ENCODE measurements around the gene ZNF138. TPM values are rescaled to one million over a fixed set of nuclear protein-coding genes. Genes with fewer than 3 reads are reported as not detected.

Gene ZNF138
- total RNA-seq, 5 donors from 2014 or later (not counting 1 experiment from before 2014, with no cell fraction given), result 9.3 to 13.4 (median 11.1) TPM

DNA sequence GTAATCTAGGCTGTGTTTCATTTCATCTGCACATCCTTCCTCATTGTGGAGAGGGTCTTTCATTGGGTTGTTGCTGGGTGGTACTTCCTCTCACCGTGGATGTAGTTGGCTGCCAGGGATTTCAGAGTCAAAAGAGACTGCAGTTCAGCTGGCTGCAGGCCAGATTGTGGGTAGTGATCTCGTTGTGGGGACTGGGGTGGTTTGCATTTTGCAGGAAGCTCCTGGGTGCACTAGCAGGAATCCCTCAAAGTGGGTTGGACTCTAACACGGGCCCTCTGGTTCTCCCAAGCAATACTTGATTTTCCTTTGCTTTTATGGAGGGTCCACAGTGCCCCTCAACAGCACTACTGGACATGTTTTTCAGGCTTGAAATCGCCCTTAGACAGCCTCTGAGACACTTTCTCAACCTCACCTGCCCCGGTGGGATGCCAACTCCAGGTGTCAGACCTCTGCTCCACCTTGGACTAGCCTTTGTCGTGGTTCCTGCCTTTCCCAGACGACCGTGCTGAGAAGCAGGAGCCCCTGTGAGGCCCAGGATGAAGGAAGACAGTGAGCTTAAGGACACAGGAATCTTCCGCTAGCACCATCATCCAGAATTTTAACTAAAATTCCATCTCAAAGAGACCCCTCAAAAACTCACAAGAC is 85.0 kb downstream of the ZNF138 start:
- H3K27me3 ChIP-seq (replicated peaks in 1 of 2; ENCODE audit: control insufficient read depth in 2 of 2, extremely low read depth in 1 of 2, insufficient read depth in 2 of 2, low read length in 1 of 2), result peaks cover 0 to 81% of the 10 kb centered on the region in 2 experiments
- ATAC-seq (replicated peaks in 1 of 4) (no peak), DNase-seq (peak in 1 of 35 experiments; percentile 1)
- no peak overlapping the region for H3K4me3 ChIP-seq (ENCODE audit: control insufficient read depth in 1 of 2, extremely low read depth in 1 of 2, low read length in 1 of 2)
- H3K9me3 Mint-ChIP-seq, result no peaks in the 10 kb centered on the region
- WGBS (ENCODE audit: insufficient coverage), result 57% methylated on average over 9 of the region's 9 CpGs
- no peaks in the 10 kb centered on the region for H3K9me3 ChIP-seq
- no peak overlapping the region for H3K27ac ChIP-seq (ENCODE audit: low read length)
- H3K36me3 Mint-ChIP-seq, result no peaks in the 10 kb centered on the region
- peak overlapping the region in 1 of 3 donors; percentile 46 for H3K4me3 Mint-ChIP-seq
- peaks cover 0 to 25% of the 10 kb centered on the region in 2 experiments for H3K4me1 ChIP-seq (ENCODE audit: control insufficient read depth in 1 of 2, extremely low read depth in 1 of 2, insufficient read depth in 2 of 2, low read length in 2 of 2)
- peaks cover 39 to 58% of the 10 kb centered on the region in 2 donors for H3K27me3 Mint-ChIP-seq
- peaks cover 14 to 19% (median 17%) of the 10 kb centered on the region in 3 donors for H3K4me1 Mint-ChIP-seq
- POLR2A ChIA-PET, result no interaction called here
- H3K36me3 ChIP-seq (ENCODE audit: control insufficient read depth in 2 of 2, extremely low read depth in 1 of 2, insufficient read depth in 1 of 2, low read length in 1 of 2), result no peaks in the 10 kb centered on the region
- no peak overlapping the region for H3K27ac Mint-ChIP-seq
- CTCF ChIA-PET, result no interaction called here

DNA sequence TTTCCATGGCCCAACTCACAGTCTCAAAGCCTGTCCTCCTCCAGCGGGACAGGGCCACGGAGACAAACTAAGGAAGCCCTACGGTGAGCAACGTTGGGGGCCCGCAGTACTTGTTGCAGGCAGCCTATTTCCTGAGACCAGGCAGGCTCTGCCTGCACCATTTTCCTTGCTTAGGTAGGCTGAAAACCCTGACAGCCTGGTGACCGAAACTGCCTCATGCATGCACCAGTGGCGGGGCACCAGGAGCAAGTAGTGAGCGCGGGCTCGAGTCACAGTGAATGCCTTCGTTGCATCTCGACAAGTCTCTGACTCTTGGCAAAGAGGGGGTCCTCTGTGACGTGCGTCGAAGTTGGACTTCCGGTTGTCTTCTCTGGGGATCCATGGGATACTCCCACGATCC is 85.6 kb downstream of the ZNF138 start:
- Histone ChIP-seq H3K36me3 (ENCODE audit: control insufficient read depth in 2 of 2, extremely low read depth in 1 of 2, insufficient read depth in 1 of 2, low read length in 1 of 2) (no peaks in the 10 kb centered on the region), H3K27me3 (replicated peaks in 1 of 2; ENCODE audit: control insufficient read depth in 2 of 2, extremely low read depth in 1 of 2, insufficient read depth in 2 of 2, low read length in 1 of 2) (peaks cover 0 to 81% of the 10 kb centered on the region in 2 experiments), H3K9me3 (no peaks in the 10 kb centered on the region), H3K4me3 (ENCODE audit: control insufficient read depth in 1 of 2, extremely low read depth in 1 of 2, low read length in 1 of 2) (no peak overlapping the region), H3K4me1 (ENCODE audit: control insufficient read depth in 1 of 2, extremely low read depth in 1 of 2, insufficient read depth in 2 of 2, low read length in 2 of 2) (peaks cover 0 to 25% of the 10 kb centered on the region in 2 experiments), H3K27ac (ENCODE audit: low read length) (no peak overlapping the region)
- ATAC-seq (replicated peaks in 1 of 4) (no peak), DNase-seq (peak in 1 of 35 experiments; percentile 2)
- Mint-ChIP-seq H3K9me3 (no peaks in the 10 kb centered on the region), H3K27me3 (peaks cover 42 to 64% of the 10 kb centered on the region in 2 donors), H3K36me3 (no peaks in the 10 kb centered on the region), H3K4me1 (peaks cover 14 to 19% (median 17%) of the 10 kb centered on the region in 3 donors), H3K27ac (no peak overlapping the region), H3K4me3 (no peak overlapping the region)
- WGBS (ENCODE audit: insufficient coverage), result 93% methylated on average over 17 of the region's 17 CpGs
- ChIA-PET POLR2A (no interaction called here), CTCF (no interaction called here)

DNA sequence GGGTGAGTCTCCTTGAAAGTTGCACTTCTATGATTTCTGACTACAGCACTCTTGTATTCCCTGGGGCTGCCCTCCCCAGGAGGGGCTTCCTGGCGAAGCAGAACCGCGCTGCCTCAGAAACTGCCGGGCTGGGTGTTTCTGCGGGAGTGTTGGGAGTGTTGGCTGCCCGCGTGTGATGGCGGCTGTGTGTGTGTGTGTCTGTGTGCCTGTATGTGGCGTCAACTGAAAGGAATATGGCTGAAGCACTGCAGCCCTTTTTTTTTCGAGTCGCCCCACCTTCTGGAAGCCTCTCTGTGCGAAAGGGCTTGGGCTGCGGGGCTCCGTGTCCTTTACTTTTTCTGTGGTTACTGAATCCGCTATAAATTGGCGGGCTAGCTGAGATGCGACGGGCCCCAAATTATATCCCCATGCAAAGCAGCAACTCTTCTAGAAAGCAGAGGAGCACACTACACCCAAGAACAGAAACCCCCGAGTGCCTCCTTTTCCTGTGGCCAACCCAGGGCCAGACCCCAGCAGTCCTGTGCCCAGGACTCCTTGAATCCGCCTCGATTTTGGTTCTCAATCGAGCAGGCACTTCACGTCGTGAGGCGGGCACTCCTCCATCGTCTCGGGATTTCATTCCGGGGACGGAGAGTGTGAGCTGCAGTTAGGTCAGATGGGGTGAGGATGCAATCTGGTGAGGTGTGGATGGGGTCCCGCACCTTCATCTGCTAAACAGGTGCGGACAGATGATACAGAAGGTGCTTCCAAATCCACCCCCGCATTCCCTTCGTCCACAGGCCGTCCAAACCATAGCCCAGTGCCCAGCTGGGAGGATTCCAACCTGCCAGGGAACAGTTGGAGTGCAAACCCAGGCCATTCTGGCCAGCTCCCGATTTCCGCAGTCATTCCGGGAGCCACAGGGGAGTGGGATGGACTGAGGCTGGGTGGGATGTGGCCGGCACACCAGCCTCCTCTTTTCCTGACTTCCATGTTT is 86.4 kb downstream of the ZNF138 start:
- 93% methylated on average over 27 of the region's 38 CpGs for WGBS (ENCODE audit: insufficient coverage)
- Mint-ChIP-seq H3K9me3 (no peaks in the 10 kb centered on the region), H3K4me1 (peaks cover 14 to 19% (median 17%) of the 10 kb centered on the region in 3 donors), H3K27me3 (peaks cover 43 to 72% of the 10 kb centered on the region in 2 donors), H3K4me3 (no peak overlapping the region), H3K27ac (no peak overlapping the region), H3K36me3 (no peaks in the 10 kb centered on the region)
- Histone ChIP-seq H3K4me1 (ENCODE audit: control insufficient read depth in 1 of 2, extremely low read depth in 1 of 2, insufficient read depth in 2 of 2, low read length in 2 of 2) (peaks cover 0 to 25% of the 10 kb centered on the region in 2 experiments), H3K36me3 (ENCODE audit: control insufficient read depth in 2 of 2, extremely low read depth in 1 of 2, insufficient read depth in 1 of 2, low read length in 1 of 2) (no peaks in the 10 kb centered on the region), H3K27me3 (replicated peaks in 1 of 2; ENCODE audit: control insufficient read depth in 2 of 2, extremely low read depth in 1 of 2, insufficient read depth in 2 of 2, low read length in 1 of 2) (peaks cover 0 to 79% of the 10 kb centered on the region in 2 experiments), H3K9me3 (no peaks in the 10 kb centered on the region), H3K27ac (ENCODE audit: low read length) (no peak overlapping the region), H3K4me3 (ENCODE audit: control insufficient read depth in 1 of 2, extremely low read depth in 1 of 2, low read length in 1 of 2) (no peak overlapping the region)
- no peak for ATAC-seq (replicated peaks in 1 of 4)
- POLR2A ChIA-PET, result no interaction called here
- CTCF ChIA-PET, result interaction anchor here in 1 of 2 donors (0.7 kb wide), 1 partner anchor 84 kb away, joined by 5 read pairs; no protein-coding TSS in a partner anchor
- peak in 1 of 35 experiments; percentile 4 for DNase-seq

DNA sequence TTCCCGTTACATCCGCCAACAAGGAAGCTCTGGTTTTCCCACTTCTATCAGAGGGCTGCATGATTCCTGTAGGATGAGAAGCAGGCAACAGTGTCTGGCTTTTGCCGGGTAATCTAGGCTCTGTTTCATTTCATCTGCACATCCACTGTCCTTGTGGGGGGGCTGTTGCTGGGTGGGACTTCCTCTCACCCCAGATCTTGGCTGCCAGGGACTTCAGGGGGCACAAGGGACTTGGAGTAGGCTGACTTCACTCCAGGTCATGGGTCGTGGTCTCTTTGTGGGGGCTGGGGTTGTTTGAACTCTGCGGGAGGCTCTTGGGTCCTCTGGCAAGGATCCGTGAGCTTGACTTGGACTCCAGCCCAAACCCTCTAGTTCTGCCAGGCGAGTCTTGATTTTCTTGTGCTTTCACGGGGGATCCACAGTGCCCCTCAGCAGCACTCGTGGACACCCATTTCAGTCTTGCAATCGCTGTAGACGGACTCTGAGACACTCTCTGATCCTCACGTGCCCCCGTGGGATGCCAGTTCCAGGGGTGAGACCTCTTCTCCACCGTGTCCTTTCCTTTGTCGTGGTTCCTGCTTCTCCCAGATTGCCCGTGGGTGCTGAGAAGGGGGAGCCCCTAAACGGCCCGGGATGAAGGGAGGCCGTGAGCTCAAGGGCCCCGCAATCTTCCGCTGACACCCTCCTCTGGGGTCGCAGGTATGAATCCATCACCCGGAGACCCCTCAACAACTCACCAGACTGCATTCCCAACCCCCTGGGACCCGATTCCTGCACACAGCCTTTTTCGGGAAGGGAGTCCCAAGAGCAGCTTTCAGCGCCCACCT is 87.4 kb downstream of the ZNF138 start:
- no peak overlapping the region for H3K27ac ChIP-seq (ENCODE audit: low read length)
- ATAC-seq (replicated peaks in 1 of 4) (no peak), DNase-seq (peak in 1 of 35 experiments; percentile 1)
- POLR2A ChIA-PET, result no interaction called here
- H3K36me3 Mint-ChIP-seq, result no peaks in the 10 kb centered on the region
- no peaks in the 10 kb centered on the region for H3K9me3 Mint-ChIP-seq
- no peaks in the 10 kb centered on the region for H3K9me3 ChIP-seq
- H3K4me3 Mint-ChIP-seq, result peak overlapping the region in 1 of 3 donors; percentile 70
- peaks cover 0 to 75% of the 10 kb centered on the region in 2 experiments for H3K27me3 ChIP-seq (replicated peaks in 1 of 2; ENCODE audit: control insufficient read depth in 2 of 2, extremely low read depth in 1 of 2, insufficient read depth in 2 of 2, low read length in 1 of 2)
- WGBS (ENCODE audit: insufficient coverage), result 86% methylated on average over 19 of the region's 26 CpGs
- CTCF ChIA-PET, result interaction anchor here in 1 of 2 donors (0.7 kb wide), 1 partner anchor 85 kb away, joined by 5 read pairs; no protein-coding TSS in a partner anchor
- H3K4me1 ChIP-seq (ENCODE audit: control insufficient read depth in 1 of 2, extremely low read depth in 1 of 2, insufficient read depth in 2 of 2, low read length in 2 of 2), result peaks cover 0 to 25% of the 10 kb centered on the region in 2 experiments
- H3K4me1 Mint-ChIP-seq, result peaks cover 14 to 19% (median 17%) of the 10 kb centered on the region in 3 donors
- no peaks in the 10 kb centered on the region for H3K36me3 ChIP-seq (ENCODE audit: control insufficient read depth in 2 of 2, extremely low read depth in 1 of 2, insufficient read depth in 1 of 2, low read length in 1 of 2)
- peak overlapping the region; percentile 20 to 29 for H3K4me3 ChIP-seq (ENCODE audit: control insufficient read depth in 1 of 2, extremely low read depth in 1 of 2, low read length in 1 of 2)
- H3K27ac Mint-ChIP-seq, result no peak overlapping the region
- H3K27me3 Mint-ChIP-seq, result peaks cover 48 to 76% of the 10 kb centered on the region in 2 donors

DNA sequence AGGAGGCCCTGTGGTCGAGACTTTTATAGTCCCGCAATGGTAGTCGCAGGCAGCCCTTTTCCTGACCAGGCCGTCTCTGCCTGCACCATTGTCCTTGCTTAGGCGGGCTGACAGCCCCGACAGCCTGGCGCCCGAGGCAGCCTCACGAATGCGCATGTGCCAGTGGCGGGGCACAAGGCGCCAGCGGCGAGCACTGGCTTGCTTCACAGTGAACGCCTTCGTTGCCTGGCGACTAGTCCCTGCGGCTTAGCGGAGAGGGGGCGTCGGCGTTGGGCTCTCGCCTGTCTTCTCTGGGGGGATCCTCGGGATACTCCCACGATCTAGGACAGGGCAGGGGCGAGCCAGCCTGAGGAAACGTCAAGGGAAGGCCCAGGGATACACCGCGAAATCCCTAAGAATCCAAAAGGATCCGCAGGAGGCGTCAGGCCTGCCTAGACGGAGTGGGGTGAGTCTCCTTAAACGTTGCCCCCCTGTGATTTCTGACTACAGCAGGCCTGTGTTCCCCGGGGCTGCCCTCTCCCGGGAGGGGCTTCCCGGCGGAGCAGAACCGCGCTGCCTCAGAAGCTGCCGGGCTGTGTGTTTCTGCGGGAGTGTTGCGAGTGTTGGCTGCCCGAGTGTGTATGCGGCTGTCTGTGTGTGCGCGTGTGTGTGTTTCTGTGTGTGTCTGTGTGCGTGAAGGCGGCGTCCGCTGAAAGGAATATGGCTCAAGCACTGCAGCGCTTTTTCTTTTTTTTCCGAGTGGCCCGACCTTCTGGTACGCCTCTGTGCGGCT is 88.3 kb downstream of the ZNF138 start:
- DNase-seq (peak in 5 of 35 experiments; percentile 9 to 26 (median 22)), ATAC-seq (replicated peaks in 1 of 4) (peak; percentile 14 to 37 (median 32))
- H3K4me3 ChIP-seq (ENCODE audit: control insufficient read depth in 1 of 2, extremely low read depth in 1 of 2, low read length in 1 of 2), result peak overlapping the region; percentile 29 to 33

More for the DNA sequence above, 88.3 kb downstream of the ZNF138 start:
- no peaks in the 10 kb centered on the region for H3K36me3 Mint-ChIP-seq
- Histone ChIP-seq H3K36me3 (ENCODE audit: control insufficient read depth in 2 of 2, extremely low read depth in 1 of 2, insufficient read depth in 1 of 2, low read length in 1 of 2) (no peaks in the 10 kb centered on the region), H3K27me3 (replicated peaks in 1 of 2; ENCODE audit: control insufficient read depth in 2 of 2, extremely low read depth in 1 of 2, insufficient read depth in 2 of 2, low read length in 1 of 2) (peaks cover 0 to 73% of the 10 kb centered on the region in 2 experiments), H3K4me1 (ENCODE audit: control insufficient read depth in 1 of 2, extremely low read depth in 1 of 2, insufficient read depth in 2 of 2, low read length in 2 of 2) (peaks cover 0 to 17% of the 10 kb centered on the region in 2 experiments), H3K9me3 (no peaks in the 10 kb centered on the region), H3K27ac (ENCODE audit: low read length) (no peak overlapping the region)
- ChIA-PET POLR2A (no interaction called here), CTCF (no interaction called here)
- 19% methylated on average over 55 of the region's 55 CpGs for WGBS (ENCODE audit: insufficient coverage)
- H3K9me3 Mint-ChIP-seq, result no peaks in the 10 kb centered on the region
- H3K27me3 Mint-ChIP-seq, result peaks cover 51 to 77% of the 10 kb centered on the region in 2 donors
- peak overlapping the region; percentile 51 to 70 (median 59) for H3K4me3 Mint-ChIP-seq
- H3K27ac Mint-ChIP-seq, result no peak overlapping the region
- H3K4me1 Mint-ChIP-seq, result peaks cover 9 to 13% (median 12%) of the 10 kb centered on the region in 3 donors
